ENCODE measurements around the gene RPL13A. TPM values are rescaled to one million over a fixed set of nuclear protein-coding genes. Genes with fewer than 3 reads are reported as not detected.
A peak's percentile ranks its signal among the peaks of the same experiment; 100 is the strongest.

The RPL13A gene
- total RNA-seq, 1 experiment from 2014 or later: 1,196 TPM

DNA sequence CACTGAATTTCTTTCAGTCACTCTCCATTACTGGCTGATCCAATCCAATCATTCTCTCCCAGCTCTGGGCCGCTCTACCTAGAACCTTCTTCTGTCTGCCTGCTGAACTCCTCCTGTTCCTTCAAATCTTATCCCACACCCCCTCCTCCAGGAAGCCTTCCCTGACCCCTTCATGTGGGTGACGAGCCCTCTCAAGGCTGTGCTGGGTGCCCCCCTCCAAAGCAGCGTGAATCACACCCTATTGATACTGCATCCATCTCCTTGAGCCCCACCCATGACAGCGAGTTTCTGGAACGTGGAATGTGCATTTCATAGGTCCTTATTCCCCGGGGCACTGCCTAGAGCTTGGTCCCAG, 39.0 kb upstream of the RPL13A start:
- ATAC-seq (no peak), DNase-seq (ENCODE audit: low read depth, low spot score) (no peak)
- no peak for TF ChIP-seq SIN3A (IDR thresholded peaks at IDR 0.05; ENCODE audit: borderline replicate concordance, insufficient read depth, low read depth, low read length)
- TF ChIP-seq, protein P1, sequence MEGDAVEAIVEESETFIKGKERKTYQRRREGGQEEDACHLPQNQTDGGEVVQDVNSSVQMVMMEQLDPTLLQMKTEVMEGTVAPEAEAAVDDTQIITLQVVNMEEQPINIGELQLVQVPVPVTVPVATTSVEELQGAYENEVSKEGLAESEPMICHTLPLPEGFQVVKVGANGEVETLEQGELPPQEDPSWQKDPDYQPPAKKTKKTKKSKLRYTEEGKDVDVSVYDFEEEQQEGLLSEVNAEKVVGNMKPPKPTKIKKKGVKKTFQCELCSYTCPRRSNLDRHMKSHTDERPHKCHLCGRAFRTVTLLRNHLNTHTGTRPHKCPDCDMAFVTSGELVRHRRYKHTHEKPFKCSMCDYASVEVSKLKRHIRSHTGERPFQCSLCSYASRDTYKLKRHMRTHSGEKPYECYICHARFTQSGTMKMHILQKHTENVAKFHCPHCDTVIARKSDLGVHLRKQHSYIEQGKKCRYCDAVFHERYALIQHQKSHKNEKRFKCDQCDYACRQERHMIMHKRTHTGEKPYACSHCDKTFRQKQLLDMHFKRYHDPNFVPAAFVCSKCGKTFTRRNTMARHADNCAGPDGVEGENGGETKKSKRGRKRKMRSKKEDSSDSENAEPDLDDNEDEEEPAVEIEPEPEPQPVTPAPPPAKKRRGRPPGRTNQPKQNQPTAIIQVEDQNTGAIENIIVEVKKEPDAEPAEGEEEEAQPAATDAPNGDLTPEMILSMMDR (IDR thresholded peaks at IDR 0.05): no peak
- TF ChIP-seq, protein P2, sequence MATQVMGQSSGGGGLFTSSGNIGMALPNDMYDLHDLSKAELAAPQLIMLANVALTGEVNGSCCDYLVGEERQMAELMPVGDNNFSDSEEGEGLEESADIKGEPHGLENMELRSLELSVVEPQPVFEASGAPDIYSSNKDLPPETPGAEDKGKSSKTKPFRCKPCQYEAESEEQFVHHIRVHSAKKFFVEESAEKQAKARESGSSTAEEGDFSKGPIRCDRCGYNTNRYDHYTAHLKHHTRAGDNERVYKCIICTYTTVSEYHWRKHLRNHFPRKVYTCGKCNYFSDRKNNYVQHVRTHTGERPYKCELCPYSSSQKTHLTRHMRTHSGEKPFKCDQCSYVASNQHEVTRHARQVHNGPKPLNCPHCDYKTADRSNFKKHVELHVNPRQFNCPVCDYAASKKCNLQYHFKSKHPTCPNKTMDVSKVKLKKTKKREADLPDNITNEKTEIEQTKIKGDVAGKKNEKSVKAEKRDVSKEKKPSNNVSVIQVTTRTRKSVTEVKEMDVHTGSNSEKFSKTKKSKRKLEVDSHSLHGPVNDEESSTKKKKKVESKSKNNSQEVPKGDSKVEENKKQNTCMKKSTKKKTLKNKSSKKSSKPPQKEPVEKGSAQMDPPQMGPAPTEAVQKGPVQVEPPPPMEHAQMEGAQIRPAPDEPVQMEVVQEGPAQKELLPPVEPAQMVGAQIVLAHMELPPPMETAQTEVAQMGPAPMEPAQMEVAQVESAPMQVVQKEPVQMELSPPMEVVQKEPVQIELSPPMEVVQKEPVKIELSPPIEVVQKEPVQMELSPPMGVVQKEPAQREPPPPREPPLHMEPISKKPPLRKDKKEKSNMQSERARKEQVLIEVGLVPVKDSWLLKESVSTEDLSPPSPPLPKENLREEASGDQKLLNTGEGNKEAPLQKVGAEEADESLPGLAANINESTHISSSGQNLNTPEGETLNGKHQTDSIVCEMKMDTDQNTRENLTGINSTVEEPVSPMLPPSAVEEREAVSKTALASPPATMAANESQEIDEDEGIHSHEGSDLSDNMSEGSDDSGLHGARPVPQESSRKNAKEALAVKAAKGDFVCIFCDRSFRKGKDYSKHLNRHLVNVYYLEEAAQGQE (IDR thresholded peaks at IDR 0.05; ENCODE audit: insufficient read depth in 1 of 2, low read depth in 2 of 2, low read length in 1 of 2): no peak
- no peak for TF ChIP-seq TCF7L2 (IDR thresholded peaks at IDR 0.05; ENCODE audit: low read depth, low read length)
- no peak for TF ChIP-seq POLR2AphosphoS5 (IDR thresholded peaks at IDR 0.05; ENCODE audit: low read depth, low read length)
- no peaks in the 10 kb centered on the region for H3K27me3 ChIP-seq (ENCODE audit: control insufficient read depth, insufficient read depth, low read length)
- H3K4me1 ChIP-seq (ENCODE audit: control insufficient read depth, insufficient read depth, low read length): no peaks in the 10 kb centered on the region
- no peak overlapping the region for H3K4me3 ChIP-seq (ENCODE audit: low read depth in 2 of 2, low read length in 2 of 2)
- no peak overlapping the region for H3K27ac ChIP-seq (ENCODE audit: low read length)
- no peaks in the 10 kb centered on the region; the same call in 1 of the 2 replicates for H3K36me3 ChIP-seq (ENCODE audit: control insufficient read depth, insufficient read depth, low read length)
- POLR2A ChIA-PET: no interaction called here
- CTCF ChIA-PET: no interaction called here
- intact Hi-C loops (cut with micrococcal nuclease; ENCODE audit: unreplicated experiment): no loop called here
- in situ Hi-C loops (cut with HindIII; ENCODE audit: low pct_unique_long_range_greater_than_20kb, low sequenced_read_pairs): no loop called here
- BruUV-seq (replicated peaks): TSS peak; percentile 40
- H3K9me3 ChIP-seq (ENCODE audit: control insufficient read depth, insufficient read depth, low read depth, low read length): no peaks in the 10 kb centered on the region

DNA sequence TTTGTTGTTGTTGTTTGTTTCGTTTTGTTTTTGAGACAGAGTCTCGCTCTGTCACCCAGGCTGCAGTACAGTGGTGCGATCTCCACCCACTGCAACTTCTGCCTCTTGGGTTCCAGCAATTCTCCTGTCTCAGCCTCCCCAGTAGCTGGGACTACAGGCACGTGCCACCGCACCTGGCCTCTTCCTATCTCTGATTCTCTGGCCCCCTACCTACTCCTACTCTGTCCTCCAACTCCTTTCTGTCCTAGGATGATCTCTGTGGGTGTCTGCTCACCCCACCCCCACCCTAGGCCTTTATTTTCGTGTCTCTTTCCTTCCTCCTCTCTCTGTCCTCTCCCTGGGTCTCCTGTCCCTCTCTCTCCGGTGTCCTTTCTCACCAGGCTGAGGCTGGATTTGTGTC, 37.0 kb upstream of the RPL13A start:
- Histone ChIP-seq H3K27me3 (ENCODE audit: control insufficient read depth, insufficient read depth, low read length) (no peaks in the 10 kb centered on the region), H3K36me3 (ENCODE audit: control insufficient read depth, insufficient read depth, low read length) (no peaks in the 10 kb centered on the region; the same call in 1 of the 2 replicates), H3K4me1 (ENCODE audit: control insufficient read depth, insufficient read depth, low read length) (no peaks in the 10 kb centered on the region; the same call in 1 of the 2 replicates), H3K27ac (ENCODE audit: low read length) (peak overlapping the region; percentile 7), H3K9me3 (ENCODE audit: control insufficient read depth, insufficient read depth, low read depth, low read length) (no peaks in the 10 kb centered on the region), H3K4me3 (ENCODE audit: low read depth in 2 of 2, low read length in 2 of 2) (peak overlapping the region; percentile 77 to 90)
- in situ Hi-C loops (cut with HindIII; ENCODE audit: low pct_unique_long_range_greater_than_20kb, low sequenced_read_pairs) (no loop called here), intact Hi-C loops (cut with micrococcal nuclease; ENCODE audit: unreplicated experiment) (no loop called here)
- TF ChIP-seq TCF7L2 (IDR thresholded peaks at IDR 0.05; ENCODE audit: low read depth, low read length) (no peak), SIN3A (IDR thresholded peaks at IDR 0.05; ENCODE audit: borderline replicate concordance, insufficient read depth, low read depth, low read length) (no peak), POLR2AphosphoS5 (IDR thresholded peaks at IDR 0.05; ENCODE audit: low read depth, low read length) (no peak)
- TF ChIP-seq, protein P2 (IDR thresholded peaks at IDR 0.05; ENCODE audit: insufficient read depth in 1 of 2, low read depth in 2 of 2, low read length in 1 of 2): no peak
- TF ChIP-seq, protein P1 (IDR thresholded peaks at IDR 0.05): no peak
- ChIA-PET CTCF (no interaction called here), POLR2A (no interaction called here)
- BruUV-seq (replicated peaks): no TSS peak
- no peak for ATAC-seq
- no peak for DNase-seq (ENCODE audit: low read depth, low spot score)
